Heart left ventricle (tissue), 13 donors: ENCODE measurements around the gene KDM7A.

Source experiments
- POLR2A ChIP-seq, 2 donors: fragments of 450-650 bp; IDR thresholded peaks; one replicate each; pipeline ENCODE4 v1.6.1; 2017; ENCODE audit warnings: antibody characterized with exemption in 2 of 2, mild to moderate bottlenecking in 2 of 2, moderate library complexity in 2 of 2
- TF ChIP-seq, protein P1 (sequence below), 12 donors: fragments of 200-600 bp; sonication (generic) in 4 of 12; IDR thresholded peaks; one replicate each; pipeline versions ENCODE4 v1.5.0 to v1.8.0; 2018 to 2022; ENCODE audit warnings: antibody characterized with exemption in 12 of 12, mild to moderate bottlenecking in 5 of 12
- donor health status: ischemic (EF 13 %, LVEDD 7.1; RV severe dilation, severe dysfunction).
- donor health status: DM: no; HTN: yes; CAD: no.
- donor health status: DM: no; HTN: no; CAD: no.
- donor health status: ischemic (EF 25% LVEDD 6.9; RV normal size, moderate dysfunction).
- donor health status: ischemic (EF 25% LVEDD 5.7; RV mildly dilated, moderate dysfunction).
- donor health status: ischemic (EF 35%, LVEDD 5.7; RV mildly dilated, moderate dysfunction).
- donor health status: nonischemic (EF 11% LVEDD 7.7; RV severe dilation, severe dysfunction).
- donor health status: DM: yes; HTN: yes; CAD: no.
- donor health status: PGD.
- donor health status: ischemic (EF 29% LVEDD 5.4; RV normal size, mild dysfunction).
- donor health status: nonischemic (EF 23%, LVEDD 6.1; RV moderate dilation, normal function).

GRCh38 chr7:140047197-140047596 lies 129.6 kb downstream of the KDM7A start:
- TF ChIP-seq, protein P1, sequence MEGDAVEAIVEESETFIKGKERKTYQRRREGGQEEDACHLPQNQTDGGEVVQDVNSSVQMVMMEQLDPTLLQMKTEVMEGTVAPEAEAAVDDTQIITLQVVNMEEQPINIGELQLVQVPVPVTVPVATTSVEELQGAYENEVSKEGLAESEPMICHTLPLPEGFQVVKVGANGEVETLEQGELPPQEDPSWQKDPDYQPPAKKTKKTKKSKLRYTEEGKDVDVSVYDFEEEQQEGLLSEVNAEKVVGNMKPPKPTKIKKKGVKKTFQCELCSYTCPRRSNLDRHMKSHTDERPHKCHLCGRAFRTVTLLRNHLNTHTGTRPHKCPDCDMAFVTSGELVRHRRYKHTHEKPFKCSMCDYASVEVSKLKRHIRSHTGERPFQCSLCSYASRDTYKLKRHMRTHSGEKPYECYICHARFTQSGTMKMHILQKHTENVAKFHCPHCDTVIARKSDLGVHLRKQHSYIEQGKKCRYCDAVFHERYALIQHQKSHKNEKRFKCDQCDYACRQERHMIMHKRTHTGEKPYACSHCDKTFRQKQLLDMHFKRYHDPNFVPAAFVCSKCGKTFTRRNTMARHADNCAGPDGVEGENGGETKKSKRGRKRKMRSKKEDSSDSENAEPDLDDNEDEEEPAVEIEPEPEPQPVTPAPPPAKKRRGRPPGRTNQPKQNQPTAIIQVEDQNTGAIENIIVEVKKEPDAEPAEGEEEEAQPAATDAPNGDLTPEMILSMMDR (IDR thresholded peaks at IDR 0.05) = no peak
- TF ChIP-seq POLR2A (IDR thresholded peaks at IDR 0.05) = no peak
